ENCODE data around the gene FBLN1. TPM values are rescaled to one million over a fixed set of nuclear protein-coding genes. Genes with fewer than 3 reads are reported as not detected.

FBLN1 gene
- total and polyA plus RNA-seq, 12 donors = 31.3 to 126 (median 51.0) TPM

GRCh38 chr22:45584121-45584570, 81.5 kb downstream of the FBLN1 start:
- H3K27ac ChIP-seq = no peak overlapping the region
- no peak for TF ChIP-seq CTCF (IDR thresholded peaks at IDR 0.05)
- H3K9me3 ChIP-seq = no peaks in the 10 kb centered on the region
- ATAC-seq (peak in 1 of 8 donors; percentile 31), DNase-seq (no peak)
- H3K4me3 ChIP-seq = no peak overlapping the region
- peaks cover 0 to 15% (median 0%) of the 10 kb centered on the region in 9 donors for H3K36me3 ChIP-seq
- intact Hi-C loops (cut with DNase I) = loop anchor here in 1 of 10 donors (5.0 kb wide), 1 partner anchor 58 kb away; no protein-coding TSS in a partner anchor
- 76 to 82% methylated on average over 14 of the region's 14 CpGs for WGBS, 2 donors
- peaks cover 0 to 18% (median 3%) of the 10 kb centered on the region in 7 donors for H3K27me3 ChIP-seq
- H3K4me1 ChIP-seq = peaks cover 0 to 16% (median 0%) of the 10 kb centered on the region in 9 donors

GRCh38 chr22:45584621-45585436, 82.1 kb downstream of the FBLN1 start:
- no peak for DNase-seq

GRCh38 chr22:45585437-45585755, 82.7 kb downstream of the FBLN1 start:
- DNase-seq (no peak), ATAC-seq (peak in 3 of 8 donors; percentile 9 to 16 (median 11))
- Histone ChIP-seq H3K4me1 (peaks cover 0 to 16% (median 0%) of the 10 kb centered on the region in 9 donors), H3K27me3 (peaks cover 0 to 14% (median 0%) of the 10 kb centered on the region in 7 donors), H3K4me3 (no peak overlapping the region), H3K36me3 (peaks cover 0 to 15% (median 0%) of the 10 kb centered on the region in 9 donors), H3K27ac (no peak overlapping the region), H3K9me3 (no peaks in the 10 kb centered on the region)
- intact Hi-C loops (cut with DNase I) = no loop called here
- no peak for TF ChIP-seq CTCF (IDR thresholded peaks at IDR 0.05)
- 61 to 72% methylated on average over 13 of the region's 13 CpGs for WGBS, 2 donors

More at GRCh38 chr22:45584621-45585436, 82.1 kb downstream of the FBLN1 start:
- ATAC-seq = no peak
- H3K27ac ChIP-seq = no peak overlapping the region
- H3K4me3 ChIP-seq = no peak overlapping the region
- intact Hi-C loops (cut with DNase I) = loop anchor here in 1 of 10 donors (5.0 kb wide), 1 partner anchor 57 kb away; no protein-coding TSS in a partner anchor
- WGBS, 2 donors = 80 to 87% methylated on average over 17 of the region's 17 CpGs
- H3K4me1 ChIP-seq = peaks cover 0 to 16% (median 0%) of the 10 kb centered on the region in 9 donors
- peaks cover 0 to 14% (median 0%) of the 10 kb centered on the region in 7 donors for H3K27me3 ChIP-seq
- TF ChIP-seq CTCF (IDR thresholded peaks at IDR 0.05) = no peak
- H3K9me3 ChIP-seq = no peaks in the 10 kb centered on the region
- peaks cover 0 to 15% (median 0%) of the 10 kb centered on the region in 9 donors for H3K36me3 ChIP-seq

GRCh38 chr22:45585946-45586540, 83.4 kb downstream of the FBLN1 start:
- WGBS, 2 donors = 86 to 92% methylated on average over 19 of the region's 19 CpGs
- H3K36me3 ChIP-seq = peaks cover 0 to 15% (median 0%) of the 10 kb centered on the region in 9 donors
- H3K4me3 ChIP-seq = no peak overlapping the region
- peaks cover 0 to 16% (median 0%) of the 10 kb centered on the region in 9 donors for H3K4me1 ChIP-seq
- no peak for TF ChIP-seq CTCF (IDR thresholded peaks at IDR 0.05)
- no peak for DNase-seq
- intact Hi-C loops (cut with DNase I) = no loop called here
- peaks cover 0 to 14% (median 0%) of the 10 kb centered on the region in 7 donors for H3K27me3 ChIP-seq
- ATAC-seq = no peak
- no peak overlapping the region for H3K27ac ChIP-seq
- no peaks in the 10 kb centered on the region for H3K9me3 ChIP-seq

Measured in heart right ventricle (tissue), 16 donors.